GM19455 (cell line): ENCODE measurements around the gene DNAH8.

ENCODE experiments used
- ATAC-seq: cut with Tn5 transposase; IDR thresholded peaks from one replicate; pipeline ENCODE4 v1.9.1; 2021; ENCODE audit not compliant: unreplicated experiment

Gene DNAH8

DNA sequence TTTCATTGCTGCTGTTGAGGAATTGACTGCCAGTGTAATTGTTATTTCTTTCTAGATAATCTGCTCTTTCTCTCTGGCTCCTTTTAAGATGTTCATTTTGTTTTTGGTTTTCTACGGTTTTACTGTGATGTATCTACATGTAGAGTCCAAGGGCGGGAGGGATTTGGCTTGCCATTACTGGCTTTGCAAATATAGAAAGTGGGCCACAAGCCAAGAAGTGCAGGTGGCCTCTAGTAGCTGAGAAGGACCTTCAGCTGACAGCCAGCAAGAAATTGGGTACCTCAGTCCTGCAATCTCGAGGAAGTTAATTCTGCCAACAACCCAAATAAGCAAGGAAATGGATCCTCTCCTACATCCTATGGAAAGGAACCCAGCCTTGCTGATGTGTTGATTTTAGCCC, 290.7 kb downstream of the DNAH8 start:
- ATAC-seq = no peak

DNA sequence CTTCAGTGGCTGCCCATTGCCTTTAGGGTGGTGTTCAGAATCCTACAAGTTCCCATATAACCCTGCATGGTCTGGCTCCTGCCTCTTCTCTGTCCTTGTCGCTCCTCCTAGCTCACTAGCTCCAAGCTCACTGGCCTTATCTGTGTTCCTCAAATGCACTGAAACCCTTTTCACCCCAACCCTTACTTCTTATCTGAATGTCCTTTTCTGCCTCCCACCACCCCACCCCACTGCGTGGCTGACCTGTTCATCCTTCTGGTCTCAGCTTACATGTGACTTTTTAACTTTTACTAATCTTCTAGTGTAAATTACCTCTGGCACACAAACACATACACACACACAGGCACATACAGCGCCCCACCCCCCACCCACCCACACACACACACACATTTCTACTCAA, 292.5 kb downstream of the DNAH8 start:
- ATAC-seq = no peak

DNA sequence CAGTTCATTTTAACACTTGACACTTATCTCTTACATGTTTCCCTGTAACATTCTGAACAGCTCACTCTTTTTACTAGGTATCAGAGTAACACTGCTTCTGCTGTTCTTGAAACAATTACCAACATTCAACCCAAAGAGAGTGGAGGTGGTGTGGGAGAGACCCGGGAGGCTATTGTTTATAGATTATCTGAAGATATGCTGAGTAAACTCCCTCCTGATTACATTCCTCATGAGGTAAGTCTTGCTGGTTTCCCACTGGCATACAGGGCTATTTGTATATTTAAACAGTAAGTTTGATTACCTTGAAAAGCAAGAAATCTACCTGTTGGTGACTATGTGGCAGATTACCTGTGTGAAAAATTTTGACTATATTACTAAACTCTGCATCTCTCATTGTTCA, 293.6 kb downstream of the DNAH8 start:
- ATAC-seq = no peak

DNA sequence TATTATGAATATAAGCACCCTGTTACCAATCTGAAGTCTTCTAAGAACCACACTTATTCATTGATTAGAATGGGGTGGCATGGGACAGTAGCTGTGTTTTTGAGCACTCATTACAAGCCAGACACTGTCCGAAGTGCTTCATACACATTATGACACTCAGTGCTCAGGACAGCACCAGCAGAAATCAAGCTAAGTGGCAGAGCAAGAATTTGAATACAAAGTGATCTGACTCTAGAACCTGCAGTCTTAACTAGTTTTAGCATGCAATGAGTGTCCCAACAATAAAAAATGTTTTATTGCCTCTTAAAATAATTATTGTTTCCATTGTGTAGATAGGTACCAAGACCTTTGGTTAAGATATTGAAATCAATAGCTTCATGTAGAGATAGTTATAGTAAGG, 294.4 kb downstream of the DNAH8 start:
- ATAC-seq = no peak

DNA sequence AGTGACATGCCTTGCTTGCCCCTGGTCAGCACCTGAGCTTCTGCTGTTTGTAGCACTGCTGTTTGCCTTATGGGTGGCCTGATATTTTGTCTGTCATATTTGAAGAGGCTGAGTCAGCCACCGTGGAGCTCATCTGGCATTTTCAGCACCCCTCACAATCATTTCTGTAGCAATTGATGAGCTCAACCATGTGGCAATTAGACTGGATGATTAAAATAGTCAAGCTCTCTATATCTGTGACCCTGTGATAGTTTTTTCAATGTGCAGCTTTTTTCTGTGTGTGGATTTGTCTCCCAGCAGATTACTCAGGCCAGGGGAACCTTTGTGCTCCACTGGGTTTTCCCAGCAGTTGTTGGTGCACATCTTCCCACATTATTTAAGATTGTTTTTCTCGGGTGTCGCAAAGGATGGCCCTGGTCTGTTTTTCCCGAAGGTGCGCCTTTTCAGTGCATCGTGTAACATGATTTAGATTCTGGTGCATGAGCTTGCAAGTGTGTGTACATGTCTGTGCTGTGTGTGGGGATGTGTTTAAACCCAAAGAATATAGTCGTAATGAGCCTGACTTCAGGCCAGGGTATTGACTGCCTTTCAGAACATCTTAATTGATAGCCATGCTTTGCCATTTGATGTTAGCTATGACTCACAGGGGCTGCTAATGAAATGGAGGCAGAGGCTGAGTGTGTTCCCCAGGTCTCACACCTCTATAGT, 301.9 kb downstream of the DNAH8 start:
- no peak for ATAC-seq

DNA sequence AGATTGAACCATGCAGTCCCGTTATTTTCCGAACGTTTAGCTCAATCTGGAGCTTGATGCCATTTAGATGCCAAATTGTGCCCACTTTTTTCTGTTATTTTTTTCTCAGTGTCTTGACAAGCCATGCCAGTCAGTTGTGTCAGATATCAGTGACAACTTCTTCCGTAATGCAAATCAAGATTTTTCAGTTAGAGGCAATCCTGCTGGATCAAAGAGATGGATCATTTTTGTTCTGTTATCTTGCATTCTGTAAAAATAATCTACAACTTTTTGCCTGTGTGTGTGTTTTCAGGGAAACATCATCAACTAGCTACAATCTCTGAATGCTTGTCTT, 302.4 kb downstream of the DNAH8 start:
- no peak for ATAC-seq

DNA sequence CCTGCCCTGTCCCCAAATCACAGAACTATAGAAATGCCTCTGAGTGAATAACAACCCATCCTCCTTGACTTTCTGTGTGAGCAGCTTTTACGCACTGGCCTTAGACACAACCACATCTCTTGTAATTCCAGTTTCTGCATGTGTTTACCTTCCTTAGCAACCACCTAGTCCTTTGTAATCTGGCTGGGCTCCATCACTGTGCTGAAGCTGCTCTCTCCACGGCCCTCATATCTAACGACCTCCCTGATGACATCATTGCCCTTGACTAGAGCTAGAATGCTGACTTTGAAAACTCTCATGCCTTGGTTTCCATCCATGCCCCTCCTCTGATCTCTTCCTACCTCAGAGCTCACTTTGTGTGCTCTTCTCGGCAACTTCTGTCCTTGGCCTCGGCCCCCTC, 303.0 kb downstream of the DNAH8 start:
- no peak for ATAC-seq

DNA sequence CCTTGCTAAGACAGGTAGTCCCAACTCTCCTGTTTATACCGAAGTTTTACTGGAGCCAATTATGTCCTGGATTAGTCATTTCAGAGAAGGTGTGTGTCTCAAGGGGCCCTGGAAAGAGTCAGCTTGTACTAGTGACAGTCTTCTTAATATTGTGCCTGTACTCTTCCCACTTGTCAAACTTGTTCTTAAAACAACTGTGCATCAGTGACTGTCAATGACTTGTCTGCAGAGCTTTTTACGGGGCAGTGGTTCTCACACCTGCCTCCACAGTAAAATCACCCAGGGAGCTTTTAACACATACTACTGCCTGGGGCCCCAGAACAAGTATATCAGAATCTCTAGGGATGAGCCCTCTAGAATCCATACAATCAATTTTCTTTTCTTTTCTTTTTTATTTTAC, 305.0 kb downstream of the DNAH8 start:
- ATAC-seq = no peak

DNA sequence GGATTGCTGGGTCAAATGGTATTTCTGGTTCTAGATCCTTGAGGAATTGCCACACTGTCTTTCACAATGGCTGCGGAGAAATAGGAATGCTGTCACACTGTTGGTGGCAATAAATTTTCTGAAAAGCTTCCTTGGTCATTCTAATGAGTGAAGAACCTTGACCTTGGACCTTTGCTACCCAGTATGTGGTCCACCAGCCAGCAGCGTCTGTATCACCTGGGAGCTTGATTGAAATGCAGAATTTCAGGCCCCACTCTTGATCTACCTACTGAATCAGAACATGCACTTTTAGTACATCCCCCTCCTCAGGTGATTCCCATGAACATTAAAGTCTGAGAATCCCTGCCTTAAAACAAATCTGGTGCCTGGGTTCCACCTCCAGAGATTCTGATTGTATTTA, 305.9 kb downstream of the DNAH8 start:
- ATAC-seq = no peak

DNA sequence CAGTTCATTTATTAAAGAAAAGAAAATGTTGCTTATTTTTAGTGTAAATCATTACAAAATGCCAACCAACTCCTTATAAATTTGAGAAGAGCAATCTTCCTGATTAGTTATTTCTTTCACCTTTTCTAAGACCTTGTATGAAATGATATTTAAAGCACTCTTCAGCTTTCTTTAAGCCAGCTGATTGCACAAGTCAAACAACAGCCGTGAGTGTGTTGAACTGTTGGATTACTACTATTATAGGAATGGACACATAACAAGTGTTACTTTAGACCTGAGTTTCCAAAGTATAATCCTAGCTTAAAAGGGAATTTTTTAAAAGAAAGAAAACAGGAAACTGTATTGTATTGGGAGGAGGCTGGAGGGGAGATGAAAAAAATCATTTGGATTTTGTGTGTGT, 306.7 kb downstream of the DNAH8 start:
- ATAC-seq = no peak

DNA sequence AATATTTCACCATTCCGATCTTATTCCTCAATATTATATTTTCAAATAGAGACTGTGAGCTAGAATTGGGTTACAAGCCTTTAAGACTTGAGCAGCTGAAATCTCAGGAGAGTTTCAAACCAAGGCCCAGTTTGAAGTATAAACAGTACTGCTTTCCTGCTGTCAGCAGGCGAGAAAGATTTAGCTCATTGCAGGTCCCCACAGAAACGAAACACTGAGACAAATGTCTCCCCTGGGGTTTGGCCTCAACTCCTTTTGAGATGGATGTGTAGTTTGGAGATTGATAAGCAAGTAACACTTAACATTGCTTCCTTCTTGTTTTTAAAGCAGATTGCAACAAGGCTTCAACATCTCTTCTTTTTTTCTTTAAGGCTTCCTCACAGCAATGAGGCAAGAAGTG, 311.1 kb downstream of the DNAH8 start:
- ATAC-seq = no peak

DNA sequence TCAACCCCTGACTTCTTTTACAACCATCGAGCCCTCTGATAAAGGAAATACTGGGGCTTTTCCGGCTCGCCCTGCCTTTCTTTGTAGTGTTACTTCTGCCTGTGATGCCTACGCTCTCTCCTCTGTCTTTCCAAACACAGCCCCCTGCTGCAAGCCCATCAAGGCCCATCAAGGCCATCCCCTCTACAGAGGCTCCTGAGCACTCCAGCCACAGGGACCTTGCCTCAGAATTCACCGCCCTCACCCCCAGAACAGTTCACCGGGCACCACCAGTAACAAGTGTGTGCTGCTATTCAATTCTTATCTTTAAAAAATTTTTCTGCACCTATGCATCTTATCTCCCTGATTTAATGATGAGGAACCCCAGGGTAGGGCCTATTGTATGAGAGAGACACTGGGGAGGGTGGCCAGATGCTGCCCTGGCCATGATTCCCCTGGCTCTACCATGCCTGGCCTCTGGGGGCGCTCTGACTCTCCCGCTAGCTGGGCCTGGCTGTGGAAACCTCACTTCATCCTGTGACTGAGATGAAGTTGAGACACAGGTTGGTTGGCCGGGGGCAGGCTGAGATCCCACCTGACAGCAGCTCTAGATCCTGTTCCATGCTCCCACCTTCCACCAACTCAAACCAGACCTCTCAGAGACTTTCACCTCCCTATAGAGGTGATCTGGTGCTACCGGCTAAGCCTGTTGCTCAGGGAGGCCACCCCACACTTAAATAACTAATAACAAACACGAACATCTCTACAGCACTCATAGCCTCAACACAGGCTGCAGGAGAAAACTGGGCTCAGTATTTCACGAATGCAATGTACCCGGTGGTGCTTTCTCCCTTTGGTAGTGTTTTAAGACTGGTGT, 314.3 kb downstream of the DNAH8 start:
- ATAC-seq = no peak

DNA sequence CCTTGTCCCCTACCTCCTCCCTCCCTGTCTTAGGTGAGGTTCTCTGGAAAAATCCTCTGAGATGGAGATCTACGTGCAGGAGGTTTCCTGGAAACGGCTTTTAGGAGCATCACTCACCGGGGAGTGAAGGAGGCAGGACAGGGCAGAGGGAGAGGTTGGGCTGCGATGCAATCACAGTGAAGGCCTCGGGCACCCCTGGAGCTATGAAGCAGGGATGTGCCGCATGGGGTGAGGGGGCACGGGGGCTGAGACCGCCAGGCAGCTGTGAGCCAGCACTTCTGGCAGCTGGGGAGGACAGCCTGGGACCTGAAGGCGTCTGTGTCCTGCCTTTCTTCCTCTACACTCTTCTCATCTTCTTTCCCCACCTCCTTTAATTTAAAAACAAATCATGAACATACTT, 320.6 kb downstream of the DNAH8 start:
- ATAC-seq = no peak

DNA sequence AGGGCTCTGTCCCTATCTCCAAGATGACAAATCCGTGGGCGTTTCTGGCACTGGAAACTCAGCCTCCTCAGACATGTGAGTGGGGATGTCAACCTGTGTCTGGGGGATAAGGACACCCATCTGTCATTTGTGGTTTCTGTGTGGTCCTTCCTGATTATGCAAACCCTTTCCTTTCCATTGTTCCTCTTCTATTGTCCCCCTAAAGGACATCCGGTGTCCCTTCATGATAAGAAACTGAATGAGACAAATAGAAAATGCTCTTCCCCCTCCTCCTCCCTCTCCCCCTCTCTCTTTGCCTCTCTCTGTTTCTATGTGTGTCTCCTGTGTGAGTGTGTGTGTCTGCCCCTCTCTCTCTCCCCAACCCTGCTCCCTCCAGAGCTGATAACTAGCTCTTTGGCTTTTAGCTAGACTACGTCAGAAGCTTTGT, 322.0 kb downstream of the DNAH8 start:
- no peak for ATAC-seq

DNA sequence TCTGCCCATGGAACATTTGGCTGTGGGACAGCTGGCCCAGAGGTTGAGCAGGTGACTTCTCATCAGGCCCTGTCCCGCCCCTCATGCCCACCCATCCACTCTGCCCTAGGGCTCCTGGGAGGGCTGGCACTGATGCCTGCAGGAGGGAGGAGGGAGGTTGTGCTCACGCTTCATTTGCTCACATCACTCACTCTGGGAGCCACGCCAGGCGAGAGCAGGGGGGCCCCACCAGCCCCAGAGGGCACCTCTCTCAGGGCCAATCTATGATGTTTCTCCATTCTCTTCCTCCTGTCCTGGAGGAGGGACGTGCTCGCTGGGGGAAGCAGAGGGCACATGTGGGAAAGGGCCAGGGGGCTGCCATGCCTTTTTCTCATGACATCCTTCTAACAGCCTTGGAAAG, 322.6 kb downstream of the DNAH8 start:
- no peak for ATAC-seq

DNA sequence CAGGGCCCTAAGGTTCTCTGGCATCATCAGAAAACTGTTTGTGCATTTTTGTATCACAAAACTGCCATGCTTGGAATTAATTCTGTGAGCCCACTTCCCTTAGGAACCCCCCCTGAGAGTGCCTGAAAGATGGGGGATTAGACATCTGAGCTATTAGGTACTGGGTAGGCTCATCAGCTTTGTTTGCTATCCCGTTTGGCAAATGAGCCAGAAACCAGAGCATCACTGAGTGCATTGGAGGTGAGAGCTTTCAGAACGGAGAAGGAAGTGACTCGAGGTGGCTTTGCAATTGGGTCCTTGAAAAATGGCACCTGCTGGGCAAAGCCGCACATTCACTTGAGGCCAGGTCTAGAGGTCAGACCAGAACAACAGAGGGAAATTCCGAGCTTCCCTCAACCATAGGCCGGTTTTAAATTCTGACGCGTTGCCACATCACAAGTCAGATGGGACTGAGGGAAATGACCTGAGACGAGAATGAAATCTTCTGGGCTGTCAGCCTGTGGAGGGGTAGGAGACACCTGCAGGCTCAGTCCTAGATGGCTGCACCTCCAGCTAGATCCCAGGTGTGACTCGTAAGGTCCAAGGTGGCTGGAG, 325.1 kb downstream of the DNAH8 start:
- no peak for ATAC-seq

DNA sequence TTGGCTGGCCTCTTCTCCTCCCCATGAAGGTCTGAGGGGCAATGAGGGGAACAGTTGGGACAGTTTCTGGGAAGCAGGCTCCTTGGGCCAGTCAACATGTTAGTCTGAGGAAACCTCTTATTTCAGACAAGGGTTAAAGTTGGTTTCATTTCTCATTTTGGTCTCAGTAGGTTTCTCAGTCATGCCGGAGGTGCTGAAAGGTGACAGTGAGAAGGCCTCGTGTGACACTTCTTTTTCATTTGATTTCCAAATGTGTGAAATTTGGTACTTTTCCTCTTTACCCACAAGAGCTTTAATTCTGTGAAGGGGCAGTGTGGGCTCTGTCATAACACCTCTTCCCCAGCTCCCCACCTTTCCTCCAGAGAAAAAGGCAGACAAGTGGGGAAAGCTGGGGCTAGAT, 326.0 kb downstream of the DNAH8 start:
- no peak for ATAC-seq

DNA sequence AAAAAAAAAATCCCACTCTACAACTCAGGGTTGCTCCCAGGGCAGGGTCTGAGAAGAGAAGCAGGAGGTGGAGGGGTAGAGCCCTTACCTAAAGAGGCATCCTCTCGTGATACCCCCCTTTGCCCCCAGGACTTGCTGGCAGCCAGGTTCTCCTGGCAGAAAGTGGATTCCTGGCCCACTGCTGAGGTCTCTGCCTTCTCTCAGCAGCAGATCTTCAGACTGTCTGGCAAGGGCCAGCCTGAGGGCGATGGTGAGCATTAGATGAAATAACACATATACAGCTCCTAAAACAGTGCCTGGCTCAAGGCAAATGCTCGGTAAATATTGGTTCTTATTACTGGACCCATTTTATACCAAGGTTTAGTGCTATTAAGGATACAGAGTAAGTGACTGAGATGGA, 328.7 kb downstream of the DNAH8 start:
- ATAC-seq = no peak

DNA sequence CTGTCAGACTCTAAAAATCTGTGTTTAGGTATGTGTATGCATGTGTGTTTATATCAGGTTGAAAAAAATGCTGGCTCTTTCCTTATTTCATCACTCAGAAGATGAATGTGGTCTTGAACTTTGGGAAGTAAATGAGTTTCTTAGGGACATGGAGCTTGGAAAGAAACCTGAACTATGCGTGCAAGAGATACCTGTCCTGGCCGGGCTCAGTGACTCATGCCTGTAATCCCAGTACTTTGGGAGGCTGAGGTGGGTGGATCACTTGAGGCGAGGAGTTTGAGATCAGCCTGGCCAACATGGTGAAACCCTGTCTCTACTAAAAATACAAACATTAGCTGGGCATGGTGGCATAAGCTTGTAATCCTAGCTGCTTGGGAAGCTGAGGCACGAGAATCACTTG, 329.1 kb downstream of the DNAH8 start:
- no peak for ATAC-seq

DNA sequence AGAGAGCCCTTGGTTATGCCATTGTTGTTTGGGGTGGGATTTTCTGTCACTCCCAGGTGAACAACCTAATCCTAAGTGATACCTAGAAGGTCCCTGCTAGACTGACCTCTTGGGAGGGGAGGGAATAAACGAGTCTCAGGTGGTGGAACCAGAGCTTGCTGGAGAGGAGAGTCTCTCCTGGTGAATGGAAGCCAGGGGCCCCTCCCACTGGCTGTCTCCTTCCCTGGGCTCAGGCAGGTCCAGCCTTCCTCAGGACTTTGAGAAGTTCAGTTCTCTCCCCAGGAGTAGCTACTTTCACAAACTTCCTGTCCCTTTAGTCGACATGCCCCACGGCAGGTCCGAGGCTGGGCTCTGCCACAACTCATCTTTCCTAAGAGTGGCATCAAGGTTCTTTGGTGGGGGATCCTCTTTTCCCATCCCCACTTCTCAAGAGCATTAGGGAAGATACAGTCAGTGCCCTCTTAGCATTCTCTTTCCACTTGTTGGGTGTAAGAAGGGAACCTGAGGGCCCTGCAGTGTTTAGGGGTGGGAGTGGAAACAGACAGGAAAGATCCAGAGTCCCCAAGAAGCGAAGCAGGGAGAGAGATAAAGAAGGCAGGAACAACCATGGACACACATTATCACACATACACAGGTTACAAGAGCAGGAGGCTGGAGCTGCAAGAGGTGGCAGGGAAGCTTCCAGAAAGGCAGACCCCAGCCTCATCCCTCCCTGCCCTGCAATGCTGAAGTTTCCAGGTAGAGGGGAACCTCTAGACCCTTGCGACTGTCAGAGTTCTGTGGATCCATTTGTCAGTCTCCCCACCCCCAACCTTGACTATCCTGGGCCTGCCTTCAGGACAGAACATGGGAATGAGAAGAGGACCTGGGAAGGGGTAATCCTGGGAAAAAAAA, 332.6 kb downstream of the DNAH8 start:
- no peak for ATAC-seq
